Fibroblast of lung (primary cell): ENCODE data around the gene POLR2A.

ENCODE experiments used
- EZH2 ChIP-seq: IDR thresholded peaks from 2 replicates; pipeline ENCODE4 v1.5.1; 2012; ENCODE audit warnings: low read length, control low read depth, mild to moderate bottlenecking; ENCODE audit errors: missing control alignments
- TF ChIP-seq, protein P1 (sequence below), 2 donors: IDR thresholded peaks in 1 of 2; conservative IDR thresholded peaks in 1 of 2; 1 replicate in 1 of 2; 2 replicates in 1 of 2; pipeline ENCODE4 v1.5.1; 2011 to 2012; ENCODE audit warnings: low read length in 2 of 2, control low read depth in 1 of 2, inconsistent platforms in 1 of 2, low read depth in 1 of 2, mild to moderate bottlenecking in 1 of 2

DNA sequence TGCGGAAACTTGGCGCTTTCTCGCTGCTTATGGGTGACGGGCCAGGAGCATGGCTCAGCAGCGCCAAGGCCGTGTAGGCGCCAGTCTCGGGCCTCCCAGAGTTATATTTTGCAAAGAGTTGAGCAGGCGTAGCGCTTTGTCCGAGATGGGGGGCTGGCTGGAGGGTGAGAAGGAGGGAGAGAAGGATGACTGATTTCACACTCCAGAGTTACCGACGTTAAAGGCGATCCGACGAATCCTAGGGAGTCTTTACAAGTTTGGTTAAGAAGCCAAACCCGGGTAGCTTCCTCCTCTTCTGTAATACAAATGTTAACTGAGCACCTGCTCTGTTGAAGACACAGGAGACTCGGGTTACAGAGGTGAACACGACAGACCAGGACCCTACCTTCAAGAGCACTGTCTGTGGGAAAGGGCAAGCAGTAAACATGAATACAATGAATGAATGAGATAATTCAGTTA, 782 bp downstream of the POLR2A start:
- TF ChIP-seq, protein P1, sequence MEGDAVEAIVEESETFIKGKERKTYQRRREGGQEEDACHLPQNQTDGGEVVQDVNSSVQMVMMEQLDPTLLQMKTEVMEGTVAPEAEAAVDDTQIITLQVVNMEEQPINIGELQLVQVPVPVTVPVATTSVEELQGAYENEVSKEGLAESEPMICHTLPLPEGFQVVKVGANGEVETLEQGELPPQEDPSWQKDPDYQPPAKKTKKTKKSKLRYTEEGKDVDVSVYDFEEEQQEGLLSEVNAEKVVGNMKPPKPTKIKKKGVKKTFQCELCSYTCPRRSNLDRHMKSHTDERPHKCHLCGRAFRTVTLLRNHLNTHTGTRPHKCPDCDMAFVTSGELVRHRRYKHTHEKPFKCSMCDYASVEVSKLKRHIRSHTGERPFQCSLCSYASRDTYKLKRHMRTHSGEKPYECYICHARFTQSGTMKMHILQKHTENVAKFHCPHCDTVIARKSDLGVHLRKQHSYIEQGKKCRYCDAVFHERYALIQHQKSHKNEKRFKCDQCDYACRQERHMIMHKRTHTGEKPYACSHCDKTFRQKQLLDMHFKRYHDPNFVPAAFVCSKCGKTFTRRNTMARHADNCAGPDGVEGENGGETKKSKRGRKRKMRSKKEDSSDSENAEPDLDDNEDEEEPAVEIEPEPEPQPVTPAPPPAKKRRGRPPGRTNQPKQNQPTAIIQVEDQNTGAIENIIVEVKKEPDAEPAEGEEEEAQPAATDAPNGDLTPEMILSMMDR (conservative IDR thresholded peaks at IDR 0.05 in 1 of 2, IDR thresholded peaks at IDR 0.05 in 1 of 2; ENCODE audit: low read depth in 1 of 2, low read length in 2 of 2): no peak
- TF ChIP-seq EZH2: no peak
